ENCODE data around the gene TNNC1. TPM values are rescaled to one million over a fixed set of nuclear protein-coding genes. Genes with fewer than 3 reads are reported as not detected.

Gene TNNC1
- total RNA-seq, 3 donors from 2014 or later, result 3.7 to 4.2 TPM; not detected in 1

GRCh38 chr3:52452570-52453221 lies 1.1 kb downstream of the TNNC1 start:
- Histone ChIP-seq H3K36me3 (no peaks in the 10 kb centered on the region), H3K4me1 (peaks cover 0 to 20% of the 10 kb centered on the region in 2 donors), H3K27me3 (no peaks in the 10 kb centered on the region), H3K9me3 (no peaks in the 10 kb centered on the region), H3K27ac (no peak overlapping the region), H3K4me3 (no peak overlapping the region)
- TF ChIP-seq, protein P1, sequence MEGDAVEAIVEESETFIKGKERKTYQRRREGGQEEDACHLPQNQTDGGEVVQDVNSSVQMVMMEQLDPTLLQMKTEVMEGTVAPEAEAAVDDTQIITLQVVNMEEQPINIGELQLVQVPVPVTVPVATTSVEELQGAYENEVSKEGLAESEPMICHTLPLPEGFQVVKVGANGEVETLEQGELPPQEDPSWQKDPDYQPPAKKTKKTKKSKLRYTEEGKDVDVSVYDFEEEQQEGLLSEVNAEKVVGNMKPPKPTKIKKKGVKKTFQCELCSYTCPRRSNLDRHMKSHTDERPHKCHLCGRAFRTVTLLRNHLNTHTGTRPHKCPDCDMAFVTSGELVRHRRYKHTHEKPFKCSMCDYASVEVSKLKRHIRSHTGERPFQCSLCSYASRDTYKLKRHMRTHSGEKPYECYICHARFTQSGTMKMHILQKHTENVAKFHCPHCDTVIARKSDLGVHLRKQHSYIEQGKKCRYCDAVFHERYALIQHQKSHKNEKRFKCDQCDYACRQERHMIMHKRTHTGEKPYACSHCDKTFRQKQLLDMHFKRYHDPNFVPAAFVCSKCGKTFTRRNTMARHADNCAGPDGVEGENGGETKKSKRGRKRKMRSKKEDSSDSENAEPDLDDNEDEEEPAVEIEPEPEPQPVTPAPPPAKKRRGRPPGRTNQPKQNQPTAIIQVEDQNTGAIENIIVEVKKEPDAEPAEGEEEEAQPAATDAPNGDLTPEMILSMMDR (IDR thresholded peaks at IDR 0.05), result no peak
- TF ChIP-seq POLR2AphosphoS5 (IDR thresholded peaks at IDR 0.05) (no peak), POLR2A (IDR thresholded peaks at IDR 0.05) (no peak)
- intact Hi-C loops (cut with DNase I; ENCODE audit: low total_unique reads), result no loop called here
- no peak for DNase-seq (ENCODE audit: low spot score in 2 of 2)

DNA sequence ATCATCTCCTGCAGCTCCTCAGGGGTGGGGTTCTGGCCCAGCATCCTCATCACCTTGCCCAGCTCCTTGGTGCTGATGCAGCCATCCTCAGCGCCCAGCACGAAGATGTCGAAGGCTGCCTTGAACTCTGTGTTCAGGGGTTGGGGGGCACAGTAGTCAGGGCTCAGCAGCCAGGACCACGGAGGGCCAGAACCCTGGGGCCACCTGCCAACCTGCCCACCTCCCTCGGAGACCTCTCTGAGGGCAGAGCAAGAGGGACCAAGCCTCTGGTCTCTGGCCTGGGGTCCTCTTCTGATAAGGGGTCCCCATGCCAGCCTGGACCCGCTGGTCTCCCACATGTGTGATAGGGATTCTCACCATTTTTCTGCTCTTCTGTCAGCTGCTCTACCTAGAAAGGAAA lies 1.7 kb downstream of the TNNC1 start:
- H3K4me3 ChIP-seq, result no peak overlapping the region
- intact Hi-C loops (cut with DNase I; ENCODE audit: low total_unique reads), result no loop called here
- H3K4me1 ChIP-seq, result peaks cover 0 to 14% of the 10 kb centered on the region in 2 donors

GRCh38 chr3:52451237-52452083 lies 2.4 kb downstream of the TNNC1 start:
- no peak for DNase-seq (ENCODE audit: low spot score in 2 of 2)
- no peak overlapping the region for H3K4me3 ChIP-seq
- H3K36me3 ChIP-seq, result no peaks in the 10 kb centered on the region
- peaks cover 0 to 12% of the 10 kb centered on the region in 2 donors for H3K4me1 ChIP-seq
- H3K27me3 ChIP-seq, result no peaks in the 10 kb centered on the region
- TF ChIP-seq, protein P1 (IDR thresholded peaks at IDR 0.05), result no peak
- no peak overlapping the region for H3K27ac ChIP-seq
- no peaks in the 10 kb centered on the region for H3K9me3 ChIP-seq
- intact Hi-C loops (cut with DNase I; ENCODE audit: low total_unique reads), result no loop called here

More for the DNA sequence above, 1.7 kb downstream of the TNNC1 start:
- Histone ChIP-seq H3K27me3 (no peaks in the 10 kb centered on the region), H3K9me3 (no peaks in the 10 kb centered on the region), H3K27ac (no peak overlapping the region), H3K36me3 (no peaks in the 10 kb centered on the region)
- no peak for DNase-seq (ENCODE audit: low spot score in 2 of 2)
- TF ChIP-seq POLR2AphosphoS5 (IDR thresholded peaks at IDR 0.05), result no peak
- no peak for TF ChIP-seq POLR2A (IDR thresholded peaks at IDR 0.05)
- TF ChIP-seq, protein P1 (IDR thresholded peaks at IDR 0.05), result no peak

DNA sequence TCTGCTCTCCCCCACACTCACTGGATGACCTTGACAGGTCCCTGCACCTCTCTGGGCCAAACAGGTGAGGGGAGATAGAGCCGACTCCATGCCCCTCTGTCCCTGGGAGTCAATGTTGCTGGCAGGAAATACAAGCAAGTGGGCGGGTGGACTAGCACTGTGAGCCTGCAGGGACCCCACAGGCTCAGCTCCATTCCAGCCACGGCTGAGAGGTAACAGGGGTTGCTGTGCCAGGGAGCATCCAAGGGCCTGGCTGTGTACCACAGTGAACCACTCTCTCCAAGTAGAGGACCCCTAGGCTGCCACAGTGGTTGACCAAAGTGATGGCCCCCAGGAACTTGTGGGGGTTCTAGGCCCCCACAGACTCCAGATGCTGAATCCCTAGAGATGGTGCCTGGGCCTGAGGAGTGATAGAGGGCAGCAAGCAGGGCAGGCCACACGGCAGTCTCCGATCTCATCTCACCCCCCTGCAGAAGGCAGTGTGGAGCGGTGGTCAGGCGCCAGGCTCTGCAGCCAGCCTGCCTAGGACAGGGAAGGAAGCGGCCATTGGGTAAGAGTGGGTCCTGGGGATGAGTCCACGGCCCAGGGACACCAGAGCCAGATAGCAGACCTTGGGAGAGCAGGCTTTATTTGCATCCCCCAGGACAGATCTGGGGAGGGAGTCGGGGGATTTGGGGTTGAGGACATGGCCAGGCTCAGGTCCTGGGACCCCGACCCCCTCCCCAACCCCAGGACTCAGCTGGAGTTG lies 3.2 kb downstream of the TNNC1 start:
- H3K4me3 ChIP-seq, result no peak overlapping the region
- no peak for TF ChIP-seq POLR2A (IDR thresholded peaks at IDR 0.05)
- TF ChIP-seq, protein P1 (IDR thresholded peaks at IDR 0.05), result no peak
- no peak for TF ChIP-seq POLR2AphosphoS5 (IDR thresholded peaks at IDR 0.05)
- no peaks in the 10 kb centered on the region for H3K27me3 ChIP-seq
- peak overlapping the region; percentile 16 to 70 for H3K27ac ChIP-seq
- no peaks in the 10 kb centered on the region for H3K36me3 ChIP-seq
- H3K9me3 ChIP-seq, result no peaks in the 10 kb centered on the region
- H3K4me1 ChIP-seq, result peaks cover 0 to 12% of the 10 kb centered on the region in 2 donors
- intact Hi-C loops (cut with DNase I; ENCODE audit: low total_unique reads), result no loop called here
- no peak for DNase-seq (ENCODE audit: low spot score in 2 of 2)

All from breast epithelium (tissue), 4 donors.